Bronchial epithelial cell (primary cell): ENCODE measurements around the gene CHCHD1. TPM values are rescaled to one million over a fixed set of nuclear protein-coding genes. Genes with fewer than 3 reads are reported as not detected.
"Not testable (repeated sequence)": the region's sequence is repeated elsewhere in the genome, so short reads cannot be mapped to it uniquely, and the experiment has no call there.

Source experiments
- DNase-seq: peaks from one replicate; pipeline ENCODE4 v3.0.0-alpha.2; 2010; ENCODE audit warnings: low read depth
- FAIRE-seq: peaks from 2 replicates; lab custom pipeline; 2011; peaks lifted over from hg19 to GRCh38; lab: Jason Lieb, UNC
- H3K27me3 ChIP-seq: 2 replicates; pipeline ENCODE4 v1.5.1; 2011; ENCODE audit warnings: low read length; ENCODE audit not compliant: control insufficient read depth, insufficient read depth
- H3K36me3 ChIP-seq: 2 replicates; pipeline ENCODE4 v1.5.1; 2011; ENCODE audit warnings: low read length; ENCODE audit not compliant: control insufficient read depth, insufficient read depth
- H3K4me3 ChIP-seq: 2 replicates; pipeline ENCODE4 v1.5.1; 2011; ENCODE audit warnings: mild to moderate bottlenecking, low read depth, low read length, control low read depth
- CTCF ChIP-seq: IDR thresholded peaks from 2 replicates; pipeline ENCODE4 v1.5.1; 2011; ENCODE audit warnings: mild to moderate bottlenecking, moderate library complexity, low read length, control low read depth, inconsistent platforms; ENCODE audit not compliant: insufficient read depth, severe bottlenecking
- total RNA-seq: library from RNA; depleted of rRNA; stranded (reverse); fragments of >200 nt; gene quantifications from 2 replicates; pipeline ENCODE4 v1.2.1, GENCODE V29; 2014

Gene CHCHD1
- total RNA-seq = 13.2 and 25.1 TPM in 2 replicates

GRCh38 chr10:73781879-73782748, at the start of gene CHCHD1:
Gene CHCHD1 (plus strand): TSS chr10:73782048. CDS start chr10:73782076, 28 bp downstream.
- Histone ChIP-seq H3K36me3 (peaks cover 4% of the 10 kb centered on the region), H3K27me3 (no peaks in the 10 kb centered on the region), H3K4me3 (peak within 1 kb of the TSS; percentile 82)
- no peak for FAIRE-seq
- DNase-seq = peak; percentile 75
- no peak for TF ChIP-seq CTCF

DNA sequence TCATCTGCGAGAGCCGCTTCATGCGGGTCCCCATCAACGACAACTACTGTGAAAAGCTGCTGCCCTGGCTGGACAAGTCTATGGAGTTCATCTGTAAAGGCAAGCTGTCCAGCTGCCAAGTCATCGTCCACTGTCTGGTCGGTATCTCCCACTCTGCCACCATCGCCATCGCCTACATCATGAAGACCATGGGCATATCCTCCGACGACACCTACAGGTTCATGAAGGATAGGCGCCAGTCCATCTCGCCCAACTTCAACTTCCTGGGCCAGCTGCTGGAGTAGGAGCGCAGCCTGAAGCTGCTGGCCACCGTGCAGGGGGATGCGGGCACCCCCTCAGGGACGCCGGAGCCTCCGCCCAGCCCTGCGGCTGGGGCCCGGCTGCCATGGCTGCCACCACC, 49.4 kb upstream of the CHCHD1 start:
- FAIRE-seq = no peak
- TF ChIP-seq CTCF = no peak
- H3K36me3 ChIP-seq = peaks cover 6% of the 10 kb centered on the region
- H3K4me3 ChIP-seq = no peak overlapping the region
- DNase-seq = no peak
- no peaks in the 10 kb centered on the region for H3K27me3 ChIP-seq

GRCh38 chr10:73732931-73733623, 48.8 kb upstream of the CHCHD1 start:
- no peaks in the 10 kb centered on the region for H3K27me3 ChIP-seq
- TF ChIP-seq CTCF = no peak

GRCh38 chr10:73734028-73734720, 47.7 kb upstream of the CHCHD1 start:
- FAIRE-seq = no peak
- no peaks in the 10 kb centered on the region for H3K27me3 ChIP-seq
- peaks cover 5% of the 10 kb centered on the region for H3K36me3 ChIP-seq
- H3K4me3 ChIP-seq = no peak overlapping the region
- DNase-seq = no peak
- no peak for TF ChIP-seq CTCF

More at GRCh38 chr10:73732931-73733623, 48.8 kb upstream of the CHCHD1 start:
- no peak for FAIRE-seq
- no peak overlapping the region for H3K4me3 ChIP-seq
- DNase-seq = no peak
- H3K36me3 ChIP-seq = peaks cover 6% of the 10 kb centered on the region

DNA sequence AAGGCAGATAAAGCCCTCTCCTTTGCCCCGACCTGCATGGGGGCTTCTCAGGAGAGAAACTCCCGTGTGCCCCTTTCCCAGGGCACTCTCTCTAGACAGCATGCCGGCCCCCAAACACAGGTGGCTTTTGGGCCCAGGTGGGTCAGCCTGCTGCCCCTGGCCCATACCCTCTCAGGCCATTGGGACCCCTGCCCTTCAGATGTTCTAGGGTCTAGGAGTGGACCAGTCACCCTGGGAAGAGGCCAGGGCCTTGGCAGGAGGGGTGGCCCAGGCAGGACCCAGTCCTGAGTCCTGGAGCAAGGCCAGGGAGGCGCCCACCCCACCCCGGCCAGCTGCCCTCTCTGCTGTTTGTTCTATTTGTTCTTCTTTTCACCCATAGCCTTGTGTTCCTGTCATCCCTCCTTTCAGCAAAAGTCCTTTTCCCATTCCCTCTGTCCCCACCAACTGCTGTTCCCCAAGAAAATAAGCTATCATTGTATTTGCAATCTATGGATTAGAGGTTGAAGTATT, 47.0 kb upstream of the CHCHD1 start:
- H3K4me3 ChIP-seq = no peak overlapping the region
- no peak for DNase-seq
- peaks cover 5% of the 10 kb centered on the region for H3K36me3 ChIP-seq
- H3K27me3 ChIP-seq = no peaks in the 10 kb centered on the region
- FAIRE-seq = no peak
- TF ChIP-seq CTCF = no peak

- not testable (repeated sequence) for H3K4me3 ChIP-seq, DNase-seq, FAIRE-seq, H3K36me3 ChIP-seq, H3K27me3 ChIP-seq
Observed at GRCh38 chr10:73740501-73741254, 41.2 kb upstream of the CHCHD1 start.
